ENCODE measurements around the gene AKR1B15. TPM values are rescaled to one million over a fixed set of nuclear protein-coding genes. Genes with fewer than 3 reads are reported as not detected.
"Not testable (repeated sequence)": the region's sequence is repeated elsewhere in the genome, so short reads cannot be mapped to it uniquely, and the experiment has no call there.

AKR1B15 gene
- total and polyA plus RNA-seq, 2 experiments from 2014 or later = 0.21 to 2.6 TPM

- TF ChIP-seq CTCF (IDR thresholded peaks at IDR 0.05; ENCODE audit: low read depth, low read length) = no peak
- DNase-seq (ENCODE audit: low read depth in 1 of 2, low spot score in 1 of 2) = no peak
- no peak overlapping the region for H3K27ac ChIP-seq
- H3K36me3 ChIP-seq = no peaks in the 10 kb centered on the region
- no peaks in the 10 kb centered on the region for H3K4me1 ChIP-seq (ENCODE audit: low read depth)
- H3K27me3 ChIP-seq = no peaks in the 10 kb centered on the region
- H3K4me3 ChIP-seq = no peak overlapping the region
- no peaks in the 10 kb centered on the region for H3K9me3 ChIP-seq (ENCODE audit: low read depth)
These were observed 15.6 kb upstream of the AKR1B15 start for GRCh38 chr7:134533288-134533771.

GRCh38 chr7:134534633-134535032 is 14.3 kb upstream of the AKR1B15 start:
- no peaks in the 10 kb centered on the region for H3K4me1 ChIP-seq (ENCODE audit: low read depth)
- no peak for TF ChIP-seq CTCF (IDR thresholded peaks at IDR 0.05; ENCODE audit: low read depth, low read length)
- no peaks in the 10 kb centered on the region for H3K9me3 ChIP-seq (ENCODE audit: low read depth)
- no peaks in the 10 kb centered on the region for H3K36me3 ChIP-seq
- H3K4me3 ChIP-seq = no peak overlapping the region
- no peaks in the 10 kb centered on the region for H3K27me3 ChIP-seq
- no peak overlapping the region for H3K27ac ChIP-seq
- no peak for DNase-seq (ENCODE audit: low read depth in 1 of 2, low spot score in 1 of 2)

GRCh38 chr7:134535272-134535918 is 13.5 kb upstream of the AKR1B15 start:
- H3K4me3 ChIP-seq = no peak overlapping the region
- TF ChIP-seq CTCF (IDR thresholded peaks at IDR 0.05; ENCODE audit: low read depth, low read length) = no peak
- DNase-seq (ENCODE audit: low read depth in 1 of 2, low spot score in 1 of 2) = no peak
- no peaks in the 10 kb centered on the region for H3K27me3 ChIP-seq
- no peaks in the 10 kb centered on the region for H3K4me1 ChIP-seq (ENCODE audit: low read depth)
- no peak overlapping the region for H3K27ac ChIP-seq
- no peaks in the 10 kb centered on the region for H3K36me3 ChIP-seq
- H3K9me3 ChIP-seq (ENCODE audit: low read depth) = no peaks in the 10 kb centered on the region

- Histone ChIP-seq H3K27ac (no peak overlapping the region), H3K9me3 (ENCODE audit: low read depth) (no peaks in the 10 kb centered on the region), H3K36me3 (no peaks in the 10 kb centered on the region), H3K27me3 (no peaks in the 10 kb centered on the region), H3K4me1 (ENCODE audit: low read depth) (no peaks in the 10 kb centered on the region), H3K4me3 (no peak overlapping the region)
- no peak for DNase-seq (ENCODE audit: low read depth in 1 of 2, low spot score in 1 of 2)
- TF ChIP-seq CTCF (IDR thresholded peaks at IDR 0.05; ENCODE audit: low read depth, low read length) = no peak
These were observed 13.0 kb upstream of the AKR1B15 start for GRCh38 chr7:134535919-134536299.

GRCh38 chr7:134536558-134536957 is 12.4 kb upstream of the AKR1B15 start:
- not testable (repeated sequence) for H3K4me1 ChIP-seq (ENCODE audit: low read depth); H3K27me3 ChIP-seq; H3K9me3 ChIP-seq (ENCODE audit: low read depth); H3K36me3 ChIP-seq; DNase-seq (ENCODE audit: low read depth in 1 of 2, low spot score in 1 of 2); H3K4me3 ChIP-seq; H3K27ac ChIP-seq

GRCh38 chr7:134537273-134537781 is 11.6 kb upstream of the AKR1B15 start:
- H3K27ac ChIP-seq; H3K9me3 ChIP-seq (ENCODE audit: low read depth); H3K27me3 ChIP-seq; DNase-seq (ENCODE audit: low read depth in 1 of 2, low spot score in 1 of 2); H3K4me3 ChIP-seq; H3K36me3 ChIP-seq; H3K4me1 ChIP-seq (ENCODE audit: low read depth): not testable (repeated sequence)

Data from cardiac muscle cell (in vitro differentiated cells and primary cell).